SK-N-SH (cell line): Measurements from ENCODE around the gene MAP2K7. TPM values are rescaled to one million over a fixed set of nuclear protein-coding genes. Genes with fewer than 3 reads are reported as not detected.

ENCODE experiments used
- CTCF ChIA-PET: fragments of 300-600, 350-600 bp; formaldehyde crosslinking; extraction: SDS; loops from one replicate; lab custom pipeline; 2021; lab: Yijun Ruan, JAX
- POLR2A ChIA-PET: fragments of 350-600 bp; sonication (Branson Sonifier 250); formaldehyde crosslinking; extraction: SDS; loops from one replicate; lab custom pipeline; 2020; ENCODE audit warnings: antibody characterized with exemption, inconsistent platforms; lab: Yijun Ruan, JAX
- DNase-seq: peaks from one replicate; pipeline ENCODE4 v3.0.0; 2012
- H2AFZ ChIP-seq: fragments of 200-600 bp; sonication (generic); 2 replicates; pipeline ENCODE4 v1.8.1; 2016; ENCODE audit warnings: antibody characterized with exemption, mild to moderate bottlenecking, low read depth
- H3F3A ChIP-seq: fragments of 200-600 bp; sonication (generic); replicated peaks from 2 replicates; pipeline ENCODE3; 2016; ENCODE audit warnings: antibody characterized with exemption, mild to moderate bottlenecking; ENCODE audit not compliant: insufficient read depth
- H3K27ac ChIP-seq, 2 experiments: fragments of 200-500 bp in 1 of 2; fragments of 200-600 bp in 1 of 2; sonication (Bioruptor generic) in 1 of 2; sonication (generic), shearing (Covaris generic) in 1 of 2; 2 replicates each; pipeline versions ENCODE4 v1.5.1 to v1.6.1; 2014 to 2016; ENCODE audit warnings: low read depth in 2 of 2, inconsistent platforms in 1 of 2, low read length in 1 of 2, mild to moderate bottlenecking in 1 of 2, mixed read lengths in 1 of 2
- H3K27me3 ChIP-seq: fragments of 200-600 bp; sonication (generic), shearing (Covaris generic); 2 replicates; pipeline ENCODE4 v1.6.1; 2016; ENCODE audit warnings: mixed run types; ENCODE audit not compliant: insufficient read depth
- H3K36me3 ChIP-seq, 2 experiments: fragments of 200-500 bp in 1 of 2; fragments of 200-600 bp in 1 of 2; sonication (Bioruptor generic) in 1 of 2; sonication (generic) in 1 of 2; replicated peaks in 1 of 2; 2 replicates each; pipeline versions ENCODE3 to v1.5.1; 2014 to 2016; ENCODE audit warnings: low read length in 1 of 2, mild to moderate bottlenecking in 1 of 2; ENCODE audit not compliant: insufficient read depth in 2 of 2, control insufficient read depth in 1 of 2
- H3K4me1 ChIP-seq, 2 experiments: fragments of 200-500 bp in 1 of 2; fragments of 200-600 bp in 1 of 2; sonication (Bioruptor generic) in 1 of 2; sonication (generic), shearing (Covaris generic) in 1 of 2; 2 replicates each; pipeline versions ENCODE4 v1.5.1 to v1.6.1; 2014 to 2016; ENCODE audit warnings: low read depth in 1 of 2, low read length in 1 of 2, mixed run types in 1 of 2; ENCODE audit not compliant: insufficient read depth in 2 of 2, control insufficient read depth in 1 of 2
- H3K4me2 ChIP-seq: fragments of 200-600 bp; sonication (generic), shearing (Covaris generic); 2 replicates; pipeline ENCODE4 v1.6.1; 2017; ENCODE audit warnings: mixed run types
- H3K4me3 ChIP-seq, 2 experiments: fragments of 200-500 bp in 1 of 2; fragments of 200-600 bp in 1 of 2; sonication (Bioruptor generic) in 1 of 2; sonication (generic), shearing (Covaris generic) in 1 of 2; 2 replicates each; pipeline versions ENCODE4 v1.5.1 to v1.8.1; 2014 to 2016; ENCODE audit warnings: low read depth in 2 of 2, inconsistent platforms in 1 of 2, low read length in 1 of 2, mild to moderate bottlenecking in 1 of 2, mixed read lengths in 1 of 2, moderate library complexity in 1 of 2
- H3K79me2 ChIP-seq: fragments of 200-600 bp; sonication (generic); 2 replicates; pipeline ENCODE4 v1.8.1; 2017; ENCODE audit warnings: mild to moderate bottlenecking; ENCODE audit not compliant: insufficient read depth
- H3K9ac ChIP-seq: fragments of 200-600 bp; sonication (generic); 2 replicates; pipeline ENCODE4 v1.6.1; 2017; ENCODE audit warnings: mixed run types
- H3K9me2 ChIP-seq: fragments of 200-600 bp; sonication (generic); 2 replicates; pipeline ENCODE4 v1.6.1; 2017; ENCODE audit warnings: mixed run types
- H3K9me3 ChIP-seq: fragments of 200-600 bp; sonication (generic); 2 replicates; pipeline ENCODE4 v1.6.1; 2017; ENCODE audit warnings: mixed run types, mild to moderate bottlenecking, moderate library complexity
- H4K20me1 ChIP-seq: fragments of 200-600 bp; sonication (generic); 2 replicates; pipeline ENCODE4 v1.6.1; 2017; ENCODE audit warnings: mild to moderate bottlenecking, mixed run types; ENCODE audit not compliant: insufficient read depth
- CHD2 ChIP-seq: fragments of 150-350 bp; IDR thresholded peaks from 2 replicates; pipeline ENCODE4 v1.6.1; 2018; ENCODE audit warnings: low read length; ENCODE audit not compliant: partially characterized antibody
- ELF1 ChIP-seq: IDR thresholded peaks from 2 replicates; pipeline ENCODE4 v1.4.0; 2012
- EP300 ChIP-seq, 2 experiments: IDR thresholded peaks; 2 replicates each; pipeline versions ENCODE4 v1.4.0 to v1.6.1; 2012; ENCODE audit warnings: borderline replicate concordance in 1 of 2, low read depth in 1 of 2, low read length in 1 of 2
- JUND ChIP-seq: IDR thresholded peaks from 2 replicates; pipeline ENCODE4 v1.4.0; 2012
- MEF2A ChIP-seq: IDR thresholded peaks from 2 replicates; pipeline ENCODE4 v1.4.0; 2012; ENCODE audit warnings: low read depth, borderline replicate concordance
- NFIC ChIP-seq: IDR thresholded peaks from 2 replicates; pipeline ENCODE4 v1.4.0; 2012; ENCODE audit warnings: borderline replicate concordance
- RAD21 ChIP-seq: IDR thresholded peaks from 2 replicates; pipeline ENCODE4 v1.6.1; 2012; ENCODE audit warnings: mild to moderate bottlenecking, low read length
- TEAD4 ChIP-seq: IDR thresholded peaks from 2 replicates; pipeline ENCODE4 v1.4.0; 2012; ENCODE audit warnings: mild to moderate bottlenecking, borderline replicate concordance; ENCODE audit not compliant: insufficient read depth
- WGBS: methylation state at CpG from one replicate; pipeline ENCODE4 v1.1.6; 2017; ENCODE audit warnings: low lambda C conversion rate; 5-methylcytosine and 5-hydroxymethylcytosine counted together
- polyA plus RNA-seq, 3 experiments: library from polyadenylated mRNA; depleted of rRNA; stranded (reverse); fragments of >200 nt; gene quantifications; 2 replicates each; pipeline ENCODE4 v1.2.3, GENCODE V29; 2012
- TF ChIP-seq, protein P1 (sequence below): fragments of 200-600 bp; sonication (generic); IDR thresholded peaks from 2 replicates; pipeline ENCODE4 v1.6.1; 2017; ENCODE audit warnings: antibody characterized with exemption, mild to moderate bottlenecking, moderate library complexity
- TF ChIP-seq, protein P2 (sequence below): IDR thresholded peaks from 2 replicates; pipeline ENCODE4 v1.4.0; 2012; ENCODE audit warnings: low read depth, borderline replicate concordance

Gene MAP2K7
- polyA plus RNA-seq, 1 of the 3 experiments (the other 2 are of a cell fraction) = 13.0 TPM

DNA sequence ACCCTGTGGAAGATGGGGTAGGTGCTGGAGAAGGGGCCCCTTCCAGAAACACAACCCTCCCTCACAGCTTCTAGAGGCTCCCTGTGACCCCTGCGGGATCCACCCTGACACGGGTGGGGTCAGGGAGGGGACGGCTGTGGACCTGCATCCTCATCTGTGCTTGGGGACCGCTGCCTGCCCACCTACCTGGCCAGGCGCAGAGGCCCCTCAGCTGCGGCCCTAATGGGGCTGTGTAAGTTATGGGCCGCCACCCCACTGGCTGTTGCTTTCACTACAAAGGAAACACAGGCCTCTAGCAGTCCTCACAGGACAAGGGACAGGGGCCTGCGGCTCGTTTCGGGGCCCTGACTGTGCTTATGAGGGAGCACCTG lies 29.2 kb downstream of the MAP2K7 start:
- Histone ChIP-seq H3K9ac (no peak overlapping the region), H3K79me2 (no peaks in the 10 kb centered on the region), H2AFZ (no peak overlapping the region), H3F3A (peaks cover 32% of the 10 kb centered on the region)
- POLR2A ChIA-PET = interaction anchor here (1.3 kb wide), 1 partner anchor 11 kb away, joined by 3 read pairs; no protein-coding TSS in a partner anchor
- CTCF ChIA-PET = no interaction called here
- 93% methylated on average over 3 of the region's 10 CpGs for WGBS
- TF ChIP-seq ELF1 (no peak), CHD2 (no peak), EP300 (IDR thresholded peaks at IDR 0.05; ENCODE audit: borderline replicate concordance in 1 of 2, low read depth in 1 of 2, low read length in 1 of 2) (no peak)
- TF ChIP-seq, all 33 proteins: peak for 0
- H3K27ac ChIP-seq = no peak overlapping the region
- H4K20me1 ChIP-seq = peaks cover 3% of the 10 kb centered on the region; the same call in 1 of the 2 replicates
- H3K36me3 ChIP-seq = peaks cover 33 to 43% of the 10 kb centered on the region in 2 experiments
- H3K9me3 ChIP-seq = no peaks in the 10 kb centered on the region
- H3K4me3 ChIP-seq = no peak overlapping the region
- H3K27me3 ChIP-seq = no peaks in the 10 kb centered on the region
- DNase-seq = no peak
- no peak overlapping the region for H3K4me2 ChIP-seq
- no peaks in the 10 kb centered on the region for H3K9me2 ChIP-seq
- H3K4me1 ChIP-seq = peaks cover 17 to 25% of the 10 kb centered on the region in 2 experiments

DNA sequence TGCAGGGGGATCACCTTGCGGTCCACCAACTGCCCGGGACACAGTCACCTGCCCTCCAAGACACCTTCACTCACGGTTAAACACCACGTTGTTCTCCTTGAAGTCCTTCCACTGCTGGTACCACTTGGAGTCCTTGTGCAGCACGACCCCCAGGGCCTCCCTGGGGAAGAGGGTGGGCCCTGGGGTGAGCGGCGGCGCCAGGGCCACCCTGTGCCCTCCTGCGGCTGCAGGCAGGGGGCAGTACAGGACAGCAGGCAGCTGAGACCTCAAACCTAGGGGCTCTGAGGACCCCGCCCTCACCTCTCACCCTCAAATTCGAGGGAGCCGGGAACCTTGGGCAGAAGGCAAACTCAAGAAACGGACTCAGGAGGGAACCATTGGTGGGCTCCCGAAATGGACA lies 29.7 kb downstream of the MAP2K7 start:
- H3K79me2 ChIP-seq = 0 out of 2 replicates have a peak, but pooled peaks cover 2% of the 10 kb centered on the region
- no peak overlapping the region for H2AFZ ChIP-seq
- DNase-seq = peak; percentile 53
- H3K27ac ChIP-seq = no peak overlapping the region
- peaks cover 38 to 43% of the 10 kb centered on the region in 2 experiments for H3K36me3 ChIP-seq
- H3K9ac ChIP-seq = no peak overlapping the region
- H3K9me2 ChIP-seq = no peaks in the 10 kb centered on the region
- peaks cover 3% of the 10 kb centered on the region; the same call in 1 of the 2 replicates for H4K20me1 ChIP-seq
- no peak overlapping the region for H3K4me2 ChIP-seq
- TF ChIP-seq NFIC = no peak
- TF ChIP-seq, protein P1, sequence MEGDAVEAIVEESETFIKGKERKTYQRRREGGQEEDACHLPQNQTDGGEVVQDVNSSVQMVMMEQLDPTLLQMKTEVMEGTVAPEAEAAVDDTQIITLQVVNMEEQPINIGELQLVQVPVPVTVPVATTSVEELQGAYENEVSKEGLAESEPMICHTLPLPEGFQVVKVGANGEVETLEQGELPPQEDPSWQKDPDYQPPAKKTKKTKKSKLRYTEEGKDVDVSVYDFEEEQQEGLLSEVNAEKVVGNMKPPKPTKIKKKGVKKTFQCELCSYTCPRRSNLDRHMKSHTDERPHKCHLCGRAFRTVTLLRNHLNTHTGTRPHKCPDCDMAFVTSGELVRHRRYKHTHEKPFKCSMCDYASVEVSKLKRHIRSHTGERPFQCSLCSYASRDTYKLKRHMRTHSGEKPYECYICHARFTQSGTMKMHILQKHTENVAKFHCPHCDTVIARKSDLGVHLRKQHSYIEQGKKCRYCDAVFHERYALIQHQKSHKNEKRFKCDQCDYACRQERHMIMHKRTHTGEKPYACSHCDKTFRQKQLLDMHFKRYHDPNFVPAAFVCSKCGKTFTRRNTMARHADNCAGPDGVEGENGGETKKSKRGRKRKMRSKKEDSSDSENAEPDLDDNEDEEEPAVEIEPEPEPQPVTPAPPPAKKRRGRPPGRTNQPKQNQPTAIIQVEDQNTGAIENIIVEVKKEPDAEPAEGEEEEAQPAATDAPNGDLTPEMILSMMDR = peak; percentile 53
- TF ChIP-seq JUND = no peak
- TF ChIP-seq, all 33 proteins: peak for 1
- 89% methylated on average over 9 of the region's 14 CpGs for WGBS
- ChIA-PET CTCF (interaction anchor here (0.8 to 1.0 kb wide), 2 partner anchors 11 to 336 kb away, joined by 3 read pairs; partner anchors contain the start of gene TIMM44), POLR2A (no interaction called here)
- Histone ChIP-seq H3K4me3 (no peak overlapping the region), H3F3A (peaks cover 27% of the 10 kb centered on the region), H3K27me3 (no peaks in the 10 kb centered on the region), H3K9me3 (no peaks in the 10 kb centered on the region), H3K4me1 (peaks cover 12 to 20% of the 10 kb centered on the region in 2 experiments)

- 96% methylated on average over 43 of the region's 55 CpGs for WGBS
- Histone ChIP-seq H3K4me2 (no peak overlapping the region), H2AFZ (no peak overlapping the region), H3K9me3 (no peaks in the 10 kb centered on the region), H3K79me2 (0 out of 2 replicates have a peak, but pooled peaks cover 8% of the 10 kb centered on the region), H3K27me3 (no peaks in the 10 kb centered on the region), H3K4me1 (peaks cover 6 to 16% of the 10 kb centered on the region in 2 experiments; a peak in 3 of 4 replicates), H3K4me3 (no peak overlapping the region), H3K9ac (no peak overlapping the region)
- CTCF ChIA-PET = interaction anchor here (0.8 to 1.0 kb wide), 2 partner anchors 10 to 336 kb away, joined by 3 read pairs; partner anchors contain the start of gene TIMM44
- no peak for TF ChIP-seq MEF2A
- TF ChIP-seq, protein P2, sequence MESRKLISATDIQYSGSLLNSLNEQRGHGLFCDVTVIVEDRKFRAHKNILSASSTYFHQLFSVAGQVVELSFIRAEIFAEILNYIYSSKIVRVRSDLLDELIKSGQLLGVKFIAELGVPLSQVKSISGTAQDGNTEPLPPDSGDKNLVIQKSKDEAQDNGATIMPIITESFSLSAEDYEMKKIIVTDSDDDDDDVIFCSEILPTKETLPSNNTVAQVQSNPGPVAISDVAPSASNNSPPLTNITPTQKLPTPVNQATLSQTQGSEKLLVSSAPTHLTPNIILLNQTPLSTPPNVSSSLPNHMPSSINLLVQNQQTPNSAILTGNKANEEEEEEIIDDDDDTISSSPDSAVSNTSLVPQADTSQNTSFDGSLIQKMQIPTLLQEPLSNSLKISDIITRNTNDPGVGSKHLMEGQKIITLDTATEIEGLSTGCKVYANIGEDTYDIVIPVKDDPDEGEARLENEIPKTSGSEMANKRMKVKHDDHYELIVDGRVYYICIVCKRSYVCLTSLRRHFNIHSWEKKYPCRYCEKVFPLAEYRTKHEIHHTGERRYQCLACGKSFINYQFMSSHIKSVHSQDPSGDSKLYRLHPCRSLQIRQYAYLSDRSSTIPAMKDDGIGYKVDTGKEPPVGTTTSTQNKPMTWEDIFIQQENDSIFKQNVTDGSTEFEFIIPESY = no peak
- TF ChIP-seq, protein P1 = 0 out of 2 replicates have a peak, but pooled peaks have one; percentile 11
- no peak for TF ChIP-seq TEAD4
- TF ChIP-seq RAD21 = no peak
- TF ChIP-seq, all 33 proteins: peak for 1
- H3K9me2 ChIP-seq = no peaks in the 10 kb centered on the region
- H3K27ac ChIP-seq = no peak overlapping the region
- POLR2A ChIA-PET = no interaction called here
- H3K36me3 ChIP-seq = peaks cover 43 to 47% of the 10 kb centered on the region in 2 experiments
- no peak for DNase-seq
- peaks cover 21% of the 10 kb centered on the region for H3F3A ChIP-seq
- peaks cover under 1% of the 10 kb centered on the region; the same call in 1 of the 2 replicates for H4K20me1 ChIP-seq
These were observed 30.4 kb downstream of the MAP2K7 start for GRCh38 chr19:7933828-7934725.
